Measurements from ENCODE around the gene DES. TPM values are rescaled to one million over a fixed set of nuclear protein-coding genes. Genes with fewer than 3 reads are reported as not detected.

Gene DES
- total RNA-seq, 1 donor, result 3.3 TPM

DNA sequence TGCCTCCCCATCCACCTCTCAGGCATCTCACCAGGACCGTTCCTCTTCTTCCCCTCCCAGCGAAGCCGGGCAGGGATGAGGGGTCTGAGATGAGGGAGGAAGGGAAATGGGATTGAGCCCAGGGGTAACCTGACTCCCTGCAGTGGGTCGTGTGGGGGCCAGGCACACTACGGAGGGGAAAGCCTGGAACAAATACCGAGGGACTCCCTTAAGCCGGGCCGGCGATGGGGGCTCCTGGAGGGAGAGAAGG is 16.2 kb downstream of the DES start:
- DNase-seq (ENCODE audit: low read depth), result no peak
- TF ChIP-seq, protein P1, sequence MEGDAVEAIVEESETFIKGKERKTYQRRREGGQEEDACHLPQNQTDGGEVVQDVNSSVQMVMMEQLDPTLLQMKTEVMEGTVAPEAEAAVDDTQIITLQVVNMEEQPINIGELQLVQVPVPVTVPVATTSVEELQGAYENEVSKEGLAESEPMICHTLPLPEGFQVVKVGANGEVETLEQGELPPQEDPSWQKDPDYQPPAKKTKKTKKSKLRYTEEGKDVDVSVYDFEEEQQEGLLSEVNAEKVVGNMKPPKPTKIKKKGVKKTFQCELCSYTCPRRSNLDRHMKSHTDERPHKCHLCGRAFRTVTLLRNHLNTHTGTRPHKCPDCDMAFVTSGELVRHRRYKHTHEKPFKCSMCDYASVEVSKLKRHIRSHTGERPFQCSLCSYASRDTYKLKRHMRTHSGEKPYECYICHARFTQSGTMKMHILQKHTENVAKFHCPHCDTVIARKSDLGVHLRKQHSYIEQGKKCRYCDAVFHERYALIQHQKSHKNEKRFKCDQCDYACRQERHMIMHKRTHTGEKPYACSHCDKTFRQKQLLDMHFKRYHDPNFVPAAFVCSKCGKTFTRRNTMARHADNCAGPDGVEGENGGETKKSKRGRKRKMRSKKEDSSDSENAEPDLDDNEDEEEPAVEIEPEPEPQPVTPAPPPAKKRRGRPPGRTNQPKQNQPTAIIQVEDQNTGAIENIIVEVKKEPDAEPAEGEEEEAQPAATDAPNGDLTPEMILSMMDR (IDR thresholded peaks at IDR 0.05; ENCODE audit: insufficient read depth, low read length), result no peak
- no peak overlapping the region for H3K4me3 ChIP-seq (ENCODE audit: low read depth, low read length)

DNA sequence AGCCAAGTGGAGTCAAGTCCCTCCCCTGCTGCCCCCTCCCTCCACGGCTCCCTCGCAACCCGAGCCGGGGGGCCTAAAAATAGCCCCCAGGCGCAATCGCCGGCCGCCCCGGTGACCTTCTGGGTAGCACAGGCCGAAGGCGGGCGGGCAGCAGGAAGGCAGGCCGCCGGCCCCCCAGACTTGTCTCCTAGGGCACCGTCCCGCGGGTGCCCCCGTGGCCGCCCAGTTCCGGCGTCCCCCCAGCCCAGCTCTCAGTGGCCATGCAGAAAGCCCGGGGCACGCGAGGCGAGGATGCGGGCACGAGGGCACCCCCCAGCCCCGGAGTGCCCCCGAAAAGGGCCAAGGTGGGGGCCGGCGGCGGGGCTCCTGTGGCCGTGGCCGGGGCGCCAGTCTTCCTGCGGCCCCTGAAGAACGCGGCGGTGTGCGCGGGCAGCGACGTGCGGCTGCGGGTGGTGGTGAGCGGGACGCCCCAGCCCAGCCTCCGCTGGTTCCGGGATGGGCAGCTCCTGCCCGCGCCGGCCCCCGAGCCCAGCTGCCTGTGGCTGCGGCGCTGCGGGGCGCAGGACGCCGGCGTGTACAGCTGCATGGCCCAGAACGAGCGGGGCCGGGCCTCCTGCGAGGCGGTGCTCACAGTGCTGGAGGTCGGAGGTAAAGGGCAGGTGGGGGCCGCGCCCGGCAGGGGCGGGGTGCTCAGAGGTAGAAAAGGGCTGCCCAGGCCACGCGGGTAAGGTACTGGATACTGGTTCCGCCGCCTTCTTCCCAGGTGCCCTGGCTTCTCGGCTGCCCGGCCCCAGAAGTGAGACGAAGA is 16.7 kb downstream of the DES start, which contains the start of gene SPEG:
Gene SPEG (plus strand): TSS at position 126 of the 808 bp plus-strand sequence. CDS start 135 bp downstream, at position 261.
- no peak within 1 kb of the TSS for H3K4me3 ChIP-seq (ENCODE audit: low read depth, low read length)
- TF ChIP-seq, protein P1 (IDR thresholded peaks at IDR 0.05; ENCODE audit: insufficient read depth, low read length), result no peak
- no peak for DNase-seq (ENCODE audit: low read depth)

DNA sequence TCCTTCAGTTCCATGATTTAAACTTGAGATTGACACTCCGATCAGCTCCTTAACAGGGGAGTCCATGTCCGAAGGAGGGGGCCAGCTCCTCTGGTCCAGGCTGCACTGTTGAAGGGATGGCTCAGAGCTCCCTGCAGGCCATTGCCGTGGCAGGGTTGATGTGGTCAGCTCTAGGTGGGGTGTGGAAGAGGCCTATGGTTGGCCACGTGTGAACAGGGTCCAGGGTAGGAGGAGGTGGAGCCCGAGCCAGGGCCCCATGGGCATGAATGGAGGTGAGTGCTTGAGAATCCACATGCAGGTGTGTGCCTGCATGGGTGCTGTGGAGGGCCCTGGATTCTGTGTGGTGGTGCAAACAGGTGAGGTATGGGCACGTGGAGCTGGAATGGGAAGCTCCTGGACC is 17.5 kb downstream of the DES start:
- no peak for DNase-seq (ENCODE audit: low read depth)
- H3K4me3 ChIP-seq (ENCODE audit: low read depth, low read length), result no peak overlapping the region
- TF ChIP-seq, protein P1 (IDR thresholded peaks at IDR 0.05; ENCODE audit: insufficient read depth, low read length), result no peak

DNA sequence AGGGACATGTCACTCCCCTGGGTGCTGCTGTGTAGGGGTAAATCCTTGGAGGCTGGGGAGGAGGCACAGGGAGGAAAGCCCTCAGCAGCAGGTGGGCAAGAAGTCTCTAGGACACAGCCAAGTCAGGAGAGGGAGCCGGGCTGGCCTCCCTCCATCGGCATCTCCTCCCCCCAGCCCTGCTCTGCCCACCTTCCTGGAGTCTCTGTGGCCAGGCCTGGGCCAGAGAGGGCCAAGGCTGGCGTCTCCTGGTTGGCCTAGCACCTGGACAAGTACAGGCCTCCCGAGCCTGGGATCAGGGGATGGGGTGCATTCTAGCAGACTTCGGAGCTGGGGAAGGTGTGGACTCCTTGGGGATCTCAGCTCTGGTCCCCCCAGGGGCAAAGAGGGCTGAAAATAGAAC is 18.3 kb downstream of the DES start:
- H3K4me3 ChIP-seq (ENCODE audit: low read depth, low read length), result no peak overlapping the region
- TF ChIP-seq, protein P1 (IDR thresholded peaks at IDR 0.05; ENCODE audit: insufficient read depth, low read length), result no peak
- DNase-seq (ENCODE audit: low read depth), result no peak

DNA sequence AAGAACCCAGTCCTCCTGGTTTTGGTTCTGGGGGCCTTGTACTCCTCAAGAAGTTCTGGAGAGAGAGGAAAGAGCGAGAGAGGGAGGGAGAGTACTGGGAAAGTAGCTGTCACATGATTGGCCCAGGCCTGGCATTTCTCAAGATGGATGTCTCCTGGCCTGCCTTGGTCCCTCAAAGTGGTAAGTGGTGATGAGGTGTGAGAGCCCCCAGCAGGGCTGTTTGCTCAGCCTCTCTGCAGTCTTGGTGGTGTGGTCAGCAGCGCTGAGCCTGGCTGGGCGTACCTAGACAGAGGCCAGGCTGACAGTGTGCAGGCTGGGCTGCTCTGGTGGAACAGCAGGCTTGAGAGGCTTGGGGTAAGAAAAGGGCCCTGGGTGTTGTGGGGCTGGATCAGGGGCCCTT is 19.0 kb downstream of the DES start:
- no peak for DNase-seq (ENCODE audit: low read depth)
- TF ChIP-seq, protein P1 (IDR thresholded peaks at IDR 0.05; ENCODE audit: insufficient read depth, low read length), result no peak
- no peak overlapping the region for H3K4me3 ChIP-seq (ENCODE audit: low read depth, low read length)

DNA sequence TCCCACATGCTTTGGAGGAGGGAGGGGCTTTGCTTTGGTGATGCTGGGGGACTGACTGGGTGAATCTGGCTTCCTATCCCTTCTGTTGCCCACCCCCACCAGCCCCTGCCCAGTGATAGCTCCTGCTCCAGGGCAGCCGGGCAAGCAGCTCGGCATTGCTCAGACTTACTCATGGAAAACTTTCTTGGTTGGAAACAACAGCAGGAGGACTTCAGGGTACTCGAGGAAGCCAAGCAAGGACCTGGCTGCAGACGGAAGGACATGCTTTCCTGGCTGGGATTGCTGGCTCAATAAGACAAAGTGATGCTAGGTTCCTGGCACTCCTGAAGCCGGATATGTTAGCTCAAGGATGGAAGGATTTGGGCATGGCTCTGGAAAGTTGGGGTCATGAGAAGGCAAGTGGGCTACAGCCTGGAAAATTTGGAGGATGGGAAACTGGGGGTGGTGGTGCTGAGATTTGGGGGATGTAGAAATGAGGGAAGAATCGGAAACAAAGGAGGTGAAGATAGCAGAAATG is 19.6 kb downstream of the DES start:
- DNase-seq (ENCODE audit: low read depth), result no peak
- TF ChIP-seq, protein P1 (IDR thresholded peaks at IDR 0.05; ENCODE audit: insufficient read depth, low read length), result no peak
- no peak overlapping the region for H3K4me3 ChIP-seq (ENCODE audit: low read depth, low read length)
